HPDE6-E6E7 (cell line): ENCODE results near the gene COX7A2L.
"Not testable (repeated sequence)": the region's sequence is repeated elsewhere in the genome, so short reads cannot be mapped to it uniquely, and the experiment has no call there.

Experiments
- DNase-seq: peaks from one replicate; pipeline ENCODE4 v3.0.0; 2011; ENCODE audit warnings: missing footprints; ENCODE audit errors: extremely low spot score

COX7A2L gene

DNA sequence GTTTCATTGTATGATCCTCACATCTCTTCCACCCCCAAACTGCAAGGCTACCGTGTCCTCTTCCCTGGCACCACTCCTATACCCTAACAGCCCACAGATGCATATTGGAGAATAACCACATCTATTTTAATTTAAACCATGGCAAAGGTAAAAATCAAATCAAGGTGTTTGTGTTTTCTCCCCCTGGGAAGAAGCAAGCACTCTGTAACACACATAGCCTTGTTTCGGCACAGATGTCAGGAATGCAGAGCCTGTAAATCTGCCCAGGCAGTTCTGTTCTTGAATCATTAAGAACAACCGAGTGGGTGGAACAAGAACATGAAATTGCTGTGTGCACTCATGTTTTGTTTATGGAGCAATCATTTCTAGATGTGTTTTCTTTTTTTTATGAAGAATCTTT is 6.8 kb upstream of the COX7A2L start:
- no peak for DNase-seq

DNA sequence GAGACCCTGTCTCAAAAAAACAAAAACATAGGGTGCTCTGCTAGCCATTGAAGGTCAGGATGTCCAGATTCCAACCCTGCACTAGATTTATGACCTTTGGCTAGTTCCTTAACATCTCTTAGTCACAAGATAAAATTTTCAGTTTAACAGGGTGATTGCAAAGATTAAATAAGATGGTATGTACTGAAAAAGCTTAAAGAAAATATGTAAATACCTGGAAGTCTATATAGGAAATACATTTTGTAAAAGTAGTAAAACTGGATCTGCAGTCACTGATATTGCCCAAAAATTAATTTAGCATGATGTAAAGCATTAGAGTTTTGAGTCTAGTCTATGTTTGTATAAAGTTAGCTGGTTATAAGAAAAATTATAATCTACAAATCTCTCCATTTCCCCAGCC is 5.4 kb upstream of the COX7A2L start:
- DNase-seq: no peak

DNA sequence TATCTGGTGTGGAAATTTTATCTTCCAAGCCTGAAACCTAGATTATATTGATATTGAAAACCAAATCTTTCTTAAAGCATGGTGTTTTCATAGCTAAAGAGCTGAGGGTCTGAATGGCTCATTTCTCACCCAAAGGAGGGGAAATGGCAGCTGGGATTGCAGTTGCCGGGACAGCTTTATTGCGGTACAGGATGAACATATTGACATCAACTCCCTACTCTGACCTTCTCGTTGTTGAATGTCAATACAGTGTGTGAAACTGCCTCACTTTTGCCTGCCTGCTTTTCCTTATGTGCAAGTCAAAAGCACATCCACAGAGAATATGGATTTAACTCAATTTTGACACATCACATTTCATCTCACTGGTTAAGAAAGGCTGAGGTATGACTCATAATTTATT is 3.6 kb upstream of the COX7A2L start:
- DNase-seq: no peak

DNA sequence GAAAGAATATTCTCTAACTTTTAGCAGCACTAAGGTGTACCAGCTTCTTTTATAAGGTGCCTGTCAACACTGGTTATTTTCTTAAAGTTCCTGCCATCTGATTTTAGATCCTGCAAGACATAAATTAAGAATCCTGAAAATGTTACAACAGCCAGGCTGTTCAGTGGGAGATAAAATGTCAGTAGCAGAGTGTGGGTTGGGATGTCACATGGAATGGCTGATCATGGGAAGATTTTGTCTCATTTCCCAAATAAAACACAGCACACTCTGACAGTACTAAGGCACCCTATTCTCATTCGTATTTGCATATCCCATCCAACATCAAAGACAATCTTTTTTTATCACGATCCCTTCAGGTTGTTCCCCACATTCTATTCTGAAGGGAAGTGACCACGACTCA is 2.4 kb upstream of the COX7A2L start:
- no peak for DNase-seq

DNA sequence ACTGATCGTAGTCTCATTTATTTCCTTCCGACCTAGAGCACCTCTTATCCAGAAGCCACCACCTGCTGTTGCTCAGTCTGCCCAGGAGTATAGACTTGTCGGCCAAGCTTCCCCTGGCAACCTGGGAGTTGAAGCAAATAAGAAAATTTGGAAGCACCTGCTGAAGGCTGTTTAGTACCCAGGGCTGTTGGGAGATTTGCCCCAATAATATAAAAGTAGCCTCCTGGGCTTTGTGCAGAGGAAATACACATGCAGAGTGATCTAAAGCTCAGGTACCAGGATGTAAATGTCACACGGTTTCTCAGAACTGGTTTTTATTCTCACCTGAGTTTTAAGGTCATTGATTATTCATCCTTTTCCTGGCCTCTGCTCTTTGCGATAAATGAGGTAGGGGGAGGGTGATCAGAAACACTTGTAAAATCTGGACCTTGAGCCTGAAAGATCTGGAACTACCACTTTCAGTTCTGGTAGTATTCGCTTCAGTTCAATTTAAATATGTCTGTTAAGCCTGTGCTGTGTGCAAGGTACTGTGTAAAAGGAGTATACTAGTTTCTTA is 789 bp upstream of the COX7A2L start:
- no peak for DNase-seq

DNA sequence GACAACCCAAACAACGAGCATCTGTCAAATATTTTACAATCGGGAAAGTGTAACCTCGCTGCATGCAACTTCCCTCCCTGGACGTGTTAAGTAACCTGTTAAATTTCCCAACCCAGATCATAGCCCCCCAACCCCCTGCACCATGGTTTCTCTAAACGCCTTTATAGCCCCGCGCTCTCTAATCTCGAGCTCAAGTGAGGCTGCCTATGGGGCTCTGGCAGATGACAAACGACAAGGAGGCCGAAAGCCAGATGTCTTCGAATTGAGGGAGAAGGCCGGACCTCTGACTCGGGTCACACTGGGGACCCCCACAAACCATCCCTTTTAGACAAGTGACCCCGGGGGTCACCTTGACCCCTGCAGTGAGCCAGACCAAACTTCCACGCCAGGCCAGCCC is 526 bp downstream of the COX7A2L start:
- DNase-seq: no peak

DNA sequence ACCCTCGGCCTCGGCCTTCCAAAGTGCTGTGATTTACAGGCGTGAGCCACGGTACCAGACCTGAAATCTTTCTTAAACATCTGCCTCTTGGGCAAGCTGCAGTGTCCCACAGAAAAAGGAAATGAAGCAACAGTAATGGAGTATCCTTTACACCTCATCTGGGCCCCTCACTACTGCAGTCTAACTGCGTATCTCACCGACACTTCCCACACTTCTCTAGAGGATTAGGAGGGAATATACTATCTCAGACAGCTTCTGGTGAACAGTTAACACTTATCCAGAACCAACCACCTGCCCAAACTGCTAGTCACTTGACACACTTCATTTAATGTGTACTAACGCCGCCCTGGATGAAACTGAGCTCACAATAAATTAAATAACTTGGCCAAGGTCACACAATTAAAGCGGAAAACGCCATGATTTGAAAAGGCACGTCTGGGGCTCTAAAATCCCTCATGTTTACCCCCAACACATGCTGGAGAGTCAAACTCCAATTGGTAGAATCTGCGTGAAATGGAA is 993 bp downstream of the COX7A2L start:
- no peak for DNase-seq

DNA sequence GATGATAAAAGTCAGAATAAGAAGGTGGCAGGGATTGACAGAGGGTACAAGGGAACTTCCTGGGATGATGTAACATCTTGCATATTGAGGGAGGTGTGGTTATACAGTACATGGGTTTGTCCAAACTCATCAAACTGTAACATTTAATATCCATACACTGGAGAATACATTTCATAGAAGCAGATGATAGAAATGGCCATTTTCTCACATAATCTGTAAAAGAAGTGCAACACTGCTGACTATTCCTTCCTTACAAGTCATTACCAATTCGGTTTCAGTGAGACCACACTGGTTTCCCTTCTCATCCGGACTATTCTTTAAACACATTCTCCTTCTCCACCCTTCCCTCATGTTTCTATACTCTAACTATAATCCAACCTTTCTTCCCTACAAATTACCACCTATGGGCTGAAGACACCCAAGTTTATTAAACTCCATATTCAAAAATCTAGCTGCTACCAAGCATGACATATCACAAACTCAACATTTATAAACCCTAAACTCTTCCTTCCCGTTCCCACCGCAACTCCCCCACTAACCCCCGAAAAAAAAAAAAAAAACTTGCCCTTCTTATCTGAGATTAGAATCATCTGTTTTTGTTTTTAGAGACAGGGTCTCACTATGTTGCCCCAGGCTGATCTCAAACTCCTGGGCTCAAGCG is 1.6 kb downstream of the COX7A2L start:
- no peak for DNase-seq

DNA sequence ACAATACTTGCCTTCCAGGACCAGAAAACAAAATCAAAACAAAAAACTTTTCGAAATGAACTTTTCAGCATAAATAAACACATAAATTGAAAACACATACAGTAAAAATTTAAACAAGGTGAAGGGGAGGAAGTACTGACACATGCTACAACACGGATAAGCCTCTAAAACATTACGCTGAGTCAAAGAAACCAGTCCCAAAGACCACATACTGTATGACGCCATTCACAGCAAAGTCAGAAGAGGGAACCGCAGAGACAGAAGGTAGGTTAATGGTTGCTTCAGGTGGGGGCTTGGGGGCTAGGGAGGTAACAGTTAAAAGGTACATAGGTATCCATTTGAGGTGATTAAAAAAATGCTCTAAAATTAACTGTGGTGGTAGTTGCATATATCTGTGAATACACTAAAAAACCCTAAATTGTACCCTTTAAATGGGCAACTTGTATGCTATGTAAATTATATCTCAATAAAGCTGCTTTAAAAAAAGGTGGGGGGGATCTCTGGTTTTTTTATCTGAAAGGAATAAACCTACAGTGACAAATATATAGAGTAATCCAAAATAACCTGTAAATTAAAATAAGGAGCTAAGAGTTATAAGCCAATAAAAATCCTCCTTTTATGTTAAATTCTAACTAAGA is 7.1 kb downstream of the COX7A2L start:
- no peak for DNase-seq

DNA sequence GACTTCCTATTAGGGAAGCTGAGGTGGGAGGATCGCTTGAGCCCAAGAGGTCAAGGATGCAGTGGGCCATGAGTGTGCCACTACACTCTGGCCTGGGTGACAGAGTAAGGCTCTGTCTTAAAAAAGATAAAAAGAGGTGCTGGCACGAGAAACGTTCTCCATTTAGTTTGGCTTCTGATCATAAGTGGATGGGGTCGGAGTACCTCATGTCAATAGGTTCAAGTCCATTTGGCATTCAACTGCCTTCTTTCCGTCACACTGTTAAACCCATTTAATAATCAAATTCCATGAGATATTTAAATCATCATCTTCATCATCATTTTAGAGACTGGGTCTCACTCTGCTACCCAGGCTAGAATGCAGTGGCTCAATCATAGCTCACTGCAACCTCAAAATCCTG is 9.2 kb downstream of the COX7A2L start:
- no peak for DNase-seq

DNA sequence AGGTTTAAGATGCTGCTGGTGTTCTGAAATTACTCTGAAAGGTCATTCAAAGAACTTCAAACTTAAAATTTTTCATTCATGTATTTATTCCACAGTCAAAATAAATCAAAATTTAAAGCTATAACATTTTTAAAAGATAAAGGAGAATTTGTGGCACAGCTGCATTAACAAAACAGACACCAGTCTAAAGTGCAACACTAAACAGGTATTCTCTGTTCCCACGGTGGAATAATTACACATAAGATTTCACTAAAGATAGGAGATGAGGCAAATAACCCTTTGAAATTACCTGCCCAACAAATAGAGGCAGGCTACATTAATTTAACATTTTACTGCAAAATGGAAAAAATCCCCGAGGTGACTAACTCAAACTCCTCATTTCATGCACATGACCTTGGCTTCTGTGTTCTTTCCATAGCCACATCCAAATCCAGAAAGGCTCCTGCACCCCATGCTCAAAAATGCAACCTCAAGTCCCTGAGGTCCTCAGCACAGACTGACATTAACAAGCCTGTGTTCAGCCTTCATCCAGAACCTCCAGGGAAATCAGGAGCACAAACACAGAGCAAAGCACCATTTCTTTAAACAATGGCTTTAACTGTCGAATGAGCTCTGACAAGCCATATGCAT is 10.5 kb downstream of the COX7A2L start:
- no peak for DNase-seq

DNA sequence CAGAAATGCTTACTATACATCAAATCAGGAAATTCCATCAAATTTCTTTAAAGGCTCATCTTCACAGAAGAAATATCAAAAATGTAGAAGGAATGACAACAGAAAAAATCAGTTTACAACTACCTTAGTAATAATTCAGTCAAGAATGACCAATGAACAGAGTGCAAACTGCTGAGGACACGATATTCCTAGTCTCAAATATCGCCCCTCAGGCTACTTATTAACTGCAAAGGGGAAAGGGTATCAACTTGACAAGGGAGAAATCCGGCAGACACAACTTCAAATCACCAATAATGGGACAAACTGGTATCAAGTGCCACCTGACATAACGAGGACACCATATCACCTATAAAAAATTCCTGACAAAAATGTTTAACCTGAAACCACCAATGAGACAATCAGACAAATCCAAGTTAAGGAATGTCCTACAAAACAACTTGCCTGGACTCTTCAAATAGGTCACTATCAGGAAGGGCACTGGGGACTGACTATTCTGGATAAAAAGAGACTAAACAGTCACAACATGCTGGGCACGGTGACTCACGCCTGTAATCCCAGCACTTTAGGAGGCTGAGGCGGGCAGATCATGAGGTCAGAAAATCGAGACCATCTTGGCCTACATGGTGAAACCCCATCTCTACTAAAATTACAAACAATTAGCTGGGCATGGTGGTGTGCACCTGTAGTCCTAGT is 12.8 kb downstream of the COX7A2L start:
- no peak for DNase-seq

DNA sequence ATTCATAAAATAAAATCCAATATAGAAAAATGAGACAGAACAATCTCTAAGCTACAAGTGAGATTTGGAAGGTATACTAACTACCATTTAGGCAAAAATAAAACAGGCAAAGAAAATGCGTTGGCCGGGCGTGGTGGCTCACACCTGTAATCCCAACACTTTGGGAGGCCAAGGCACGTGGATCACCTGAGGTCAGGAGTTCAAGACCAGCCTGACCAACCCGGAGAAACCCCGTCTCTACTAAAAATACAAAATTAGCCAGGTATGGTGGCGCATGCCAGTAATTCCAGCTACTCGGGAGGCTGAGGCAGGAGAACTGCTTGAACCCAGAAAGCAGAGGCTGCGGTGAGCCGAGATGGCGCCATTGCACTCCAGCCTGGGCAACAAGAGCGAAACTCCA is 13.5 kb downstream of the COX7A2L start:
- DNase-seq: not testable (repeated sequence)

DNA sequence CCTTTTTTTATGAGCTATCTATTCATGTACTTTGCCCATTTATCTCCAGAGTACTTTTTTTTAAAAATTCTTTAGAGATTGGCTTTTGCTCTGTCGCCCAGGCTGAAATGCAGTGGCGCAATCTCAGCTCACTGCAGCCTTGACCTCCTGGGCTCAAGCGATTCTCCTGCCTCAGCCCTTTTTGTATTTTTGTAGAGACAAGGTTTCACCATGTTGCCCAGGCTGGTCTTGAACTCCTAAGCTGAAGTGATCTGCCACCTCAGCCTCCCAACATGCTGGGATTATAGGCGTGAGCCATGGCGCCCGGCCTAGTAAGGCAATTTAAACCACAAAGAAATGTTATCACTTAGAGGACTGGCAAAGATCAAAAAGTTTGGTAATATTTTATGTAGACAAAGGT is 14.2 kb downstream of the COX7A2L start:
- not testable (repeated sequence) for DNase-seq

DNA sequence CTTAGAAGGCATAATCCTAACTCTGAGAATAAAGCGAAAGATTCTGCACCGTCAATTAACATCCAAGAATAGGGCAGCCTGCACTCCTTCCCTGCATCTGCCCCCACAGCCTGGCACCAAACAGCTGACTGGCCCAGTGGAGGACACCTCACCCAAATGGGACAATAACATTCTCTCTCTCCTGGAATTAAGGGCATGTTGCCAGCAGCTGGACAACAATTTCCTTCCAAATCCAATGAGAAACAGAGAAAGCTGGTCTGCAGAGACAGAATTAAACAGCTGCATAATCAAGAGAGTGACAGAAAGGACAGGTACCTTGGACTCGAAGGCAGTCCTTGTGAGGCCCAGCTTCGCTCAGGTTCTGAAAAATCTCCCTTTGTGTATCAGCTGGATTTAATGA is 15.0 kb downstream of the COX7A2L start:
- no peak for DNase-seq

DNA sequence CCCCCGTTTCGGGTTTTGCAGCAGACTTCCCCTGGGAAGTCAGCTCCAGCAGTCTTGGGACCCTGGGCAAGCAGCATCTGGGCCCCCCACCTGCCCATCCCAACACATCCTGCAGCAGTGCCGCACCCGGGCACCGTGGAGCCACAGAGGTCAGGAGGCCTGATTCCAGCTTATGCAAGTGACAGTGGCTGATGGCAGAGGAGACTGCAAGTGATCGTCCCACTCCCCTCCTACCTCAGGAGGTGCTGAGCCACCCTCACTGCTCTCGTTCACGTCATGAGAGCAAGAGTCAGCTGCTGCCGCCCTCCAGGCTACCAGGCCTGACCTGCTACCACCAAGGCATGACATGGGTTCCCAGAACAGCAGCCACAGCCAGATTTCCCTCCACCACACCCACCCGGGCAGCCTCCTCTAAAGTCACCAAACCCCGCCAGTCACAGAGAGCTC is 18.2 kb downstream of the COX7A2L start:
- DNase-seq: no peak

DNA sequence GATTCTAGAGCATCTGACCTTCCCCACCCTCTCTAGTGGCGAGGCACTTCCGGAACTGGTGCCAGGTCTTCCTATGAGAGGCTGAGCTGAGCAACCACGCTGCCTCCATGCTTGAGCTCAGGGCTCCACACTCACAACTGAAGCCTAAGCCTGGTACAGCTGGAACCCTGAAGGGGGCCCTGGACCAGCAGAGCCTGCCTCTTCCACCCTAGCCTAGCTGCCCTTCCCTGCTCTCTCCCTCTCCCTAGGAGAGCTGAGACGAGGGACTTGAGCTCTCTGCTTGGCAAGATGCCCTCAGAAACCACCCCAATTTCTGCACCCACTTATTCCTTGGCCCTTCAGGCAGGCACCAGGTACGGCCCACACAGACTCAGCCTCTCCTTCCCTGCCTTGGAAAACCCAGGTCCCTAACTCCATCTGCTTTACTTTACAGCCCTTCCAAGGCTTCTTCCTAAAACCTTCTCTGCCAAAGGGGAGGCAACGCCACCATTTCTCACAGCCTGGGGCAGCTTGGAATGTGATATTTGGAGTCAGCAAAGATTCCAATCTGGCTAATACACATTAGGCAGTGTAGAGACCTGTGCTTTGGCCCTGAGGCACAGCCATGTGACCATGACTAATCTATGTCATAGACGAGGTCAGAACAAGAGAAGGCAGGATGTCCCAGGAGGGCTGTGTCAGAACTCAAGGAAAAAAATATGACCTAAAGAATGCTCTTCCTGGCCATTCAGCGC is 18.8 kb downstream of the COX7A2L start:
- peak; percentile 52 for DNase-seq

DNA sequence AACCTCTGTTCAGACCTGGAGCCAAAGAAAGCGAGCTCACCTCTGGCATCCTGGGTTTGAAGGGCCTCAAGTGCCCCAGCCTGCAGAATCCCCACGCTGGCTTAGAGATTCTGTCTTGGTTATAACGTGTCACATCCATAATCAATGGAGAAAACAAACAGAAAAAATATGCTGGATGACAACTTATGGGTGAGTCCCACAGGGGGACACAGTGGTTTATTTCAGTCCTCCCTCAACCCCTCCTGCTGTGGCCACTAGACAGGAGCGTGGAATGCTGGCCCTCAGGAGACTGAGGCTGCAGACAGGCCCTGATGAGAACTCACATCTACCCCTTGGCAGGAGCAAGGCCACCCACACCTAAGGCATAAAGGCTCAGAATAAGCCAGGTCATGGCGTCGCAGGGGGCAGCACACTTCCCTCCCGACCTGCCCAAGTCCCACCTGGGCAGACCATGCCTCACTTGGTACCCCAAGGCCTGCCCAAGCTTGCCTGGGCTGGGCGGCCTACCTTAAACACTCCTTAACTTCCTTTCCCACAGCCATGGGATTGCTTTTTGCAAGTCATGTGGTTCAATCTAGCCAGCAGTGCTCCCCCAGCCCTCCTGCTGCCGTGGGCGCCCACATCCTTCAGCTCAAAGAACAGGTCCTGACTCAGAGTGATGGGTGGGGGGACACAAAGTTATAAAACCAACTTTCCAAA is 19.9 kb downstream of the COX7A2L start:
- DNase-seq: no peak

DNA sequence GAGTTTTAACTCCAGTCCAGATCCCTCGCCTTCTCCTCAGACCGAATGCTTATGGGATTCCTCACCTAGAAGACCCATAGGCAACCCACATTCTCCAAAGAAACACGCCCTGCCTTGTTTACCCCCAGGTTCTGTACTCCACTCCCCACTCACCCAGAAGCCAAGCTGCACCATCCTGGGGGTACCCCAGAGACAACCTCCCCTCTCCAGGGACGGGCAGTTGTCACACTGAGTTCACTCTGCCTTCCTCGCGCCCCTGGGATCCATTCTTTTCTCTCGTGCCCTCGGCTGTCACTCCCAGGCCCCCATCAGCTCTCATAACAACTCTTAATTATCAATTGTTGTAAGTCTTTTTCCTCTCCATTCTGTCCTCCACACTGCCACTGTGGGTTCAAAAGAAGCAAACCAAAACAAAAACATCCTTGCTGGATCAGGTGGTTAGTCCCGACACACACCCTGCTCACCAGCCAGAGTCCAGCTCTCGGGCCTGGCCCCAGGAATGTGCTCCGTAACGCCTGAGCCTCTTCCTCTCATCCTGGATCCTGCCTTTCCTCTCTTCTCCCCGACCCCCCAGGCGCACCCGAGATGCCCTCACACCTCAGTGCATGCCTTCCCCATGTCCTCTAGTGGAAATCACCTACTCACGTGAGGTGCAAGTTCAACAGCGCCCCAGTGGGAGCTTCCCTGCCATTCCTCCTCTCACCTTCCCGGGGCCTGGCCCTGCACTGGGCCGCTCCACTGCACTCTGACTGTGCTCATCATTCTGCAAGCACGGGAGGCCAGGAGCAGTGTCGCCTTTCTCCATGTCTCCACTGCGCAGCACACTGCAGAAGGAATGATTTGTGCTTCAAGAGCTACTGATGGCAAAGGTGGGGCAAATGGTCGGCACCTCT is 20.7 kb downstream of the COX7A2L start:
- DNase-seq: no peak
